AG10803 (cell line): Measurements from ENCODE around the gene AP1S3.

Experiments used
- DNase-seq: peaks from one replicate; pipeline ENCODE4 v3.0.0; 2010; ENCODE audit warnings: low read depth
- H3K4me3 ChIP-seq: 2 replicates; pipeline ENCODE4 v1.5.1; 2011; ENCODE audit warnings: mild to moderate bottlenecking, low read length, control low read depth
- TF ChIP-seq, protein P1 (sequence below): conservative IDR thresholded peaks from 2 replicates; pipeline ENCODE4 v1.5.1; 2011; ENCODE audit warnings: mild to moderate bottlenecking, low read length, control low read depth, inconsistent platforms

Gene AP1S3

DNA sequence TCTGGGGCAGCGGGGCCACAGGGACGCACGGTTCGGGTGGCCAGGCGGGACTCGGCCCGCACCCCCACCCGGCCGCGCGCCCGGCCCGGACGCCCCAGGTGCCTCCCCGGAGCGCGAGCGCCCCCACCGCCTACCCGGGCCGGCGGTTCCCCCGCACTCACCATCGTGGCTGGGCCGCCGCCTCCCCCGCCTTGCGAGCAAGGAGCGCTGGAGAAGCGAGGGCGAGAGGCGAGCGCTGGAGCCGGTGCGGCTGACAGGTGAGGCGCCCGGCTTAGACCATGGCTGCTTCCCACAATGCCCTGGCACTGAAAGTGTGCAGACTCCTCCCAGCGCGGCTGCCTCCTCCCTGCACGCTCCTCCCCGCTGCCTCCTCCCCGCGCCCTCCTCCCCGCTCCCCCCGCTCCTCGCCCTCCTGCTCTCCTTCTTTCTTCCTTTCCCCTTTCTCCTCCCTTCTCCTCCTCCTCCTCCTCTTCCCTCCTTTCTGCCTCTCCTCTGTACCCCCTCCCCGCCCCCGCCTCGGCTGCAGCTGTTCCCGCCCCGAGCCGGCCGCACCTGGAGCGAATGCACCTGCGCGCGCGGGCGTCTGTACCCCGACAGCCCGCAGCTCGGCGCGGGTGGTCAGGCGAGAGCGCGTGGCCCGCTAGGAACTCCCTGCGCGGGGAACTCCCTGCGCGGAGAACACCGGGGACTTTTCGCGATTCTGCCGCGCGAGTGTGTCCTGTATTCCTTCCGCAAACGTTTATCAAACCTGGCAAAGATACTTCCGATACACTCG lies at the start of gene AP1S3:
Gene AP1S3, minus strand, starts transcription at position 296 of the 775 bp plus-strand sequence. Its CDS starts 132 bp downstream, at position 164.
- TF ChIP-seq, protein P1, sequence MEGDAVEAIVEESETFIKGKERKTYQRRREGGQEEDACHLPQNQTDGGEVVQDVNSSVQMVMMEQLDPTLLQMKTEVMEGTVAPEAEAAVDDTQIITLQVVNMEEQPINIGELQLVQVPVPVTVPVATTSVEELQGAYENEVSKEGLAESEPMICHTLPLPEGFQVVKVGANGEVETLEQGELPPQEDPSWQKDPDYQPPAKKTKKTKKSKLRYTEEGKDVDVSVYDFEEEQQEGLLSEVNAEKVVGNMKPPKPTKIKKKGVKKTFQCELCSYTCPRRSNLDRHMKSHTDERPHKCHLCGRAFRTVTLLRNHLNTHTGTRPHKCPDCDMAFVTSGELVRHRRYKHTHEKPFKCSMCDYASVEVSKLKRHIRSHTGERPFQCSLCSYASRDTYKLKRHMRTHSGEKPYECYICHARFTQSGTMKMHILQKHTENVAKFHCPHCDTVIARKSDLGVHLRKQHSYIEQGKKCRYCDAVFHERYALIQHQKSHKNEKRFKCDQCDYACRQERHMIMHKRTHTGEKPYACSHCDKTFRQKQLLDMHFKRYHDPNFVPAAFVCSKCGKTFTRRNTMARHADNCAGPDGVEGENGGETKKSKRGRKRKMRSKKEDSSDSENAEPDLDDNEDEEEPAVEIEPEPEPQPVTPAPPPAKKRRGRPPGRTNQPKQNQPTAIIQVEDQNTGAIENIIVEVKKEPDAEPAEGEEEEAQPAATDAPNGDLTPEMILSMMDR = no peak
- peak; percentile 28 for DNase-seq
- peak within 1 kb of the TSS; percentile 65 for H3K4me3 ChIP-seq

- no peak overlapping the region for H3K4me3 ChIP-seq
- TF ChIP-seq, protein P1 = no peak
Measured at GRCh38 chr2:223887127-223887526, 49.7 kb upstream of the AP1S3 start.

DNA sequence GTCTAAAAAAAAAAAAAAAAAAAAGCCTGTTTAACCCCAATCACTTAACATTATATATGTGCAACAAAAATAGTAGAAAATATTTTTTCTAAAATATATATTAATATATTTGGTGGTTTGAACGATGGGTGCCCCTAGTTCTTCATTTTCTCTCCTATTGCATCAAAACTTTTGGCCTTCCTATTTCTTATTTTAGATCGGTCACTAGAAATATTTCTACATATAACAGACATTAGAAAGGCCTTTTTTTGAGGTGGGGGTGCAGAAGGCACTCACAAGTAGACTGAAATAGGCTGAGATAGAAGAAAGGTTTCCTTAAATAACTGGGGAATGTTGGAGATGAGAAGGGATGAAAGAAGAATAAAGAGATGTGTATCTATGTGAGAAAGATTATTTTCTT lies 49.3 kb upstream of the AP1S3 start:
- TF ChIP-seq, protein P1 = no peak
- H3K4me3 ChIP-seq = no peak overlapping the region
- DNase-seq = no peak

More at GRCh38 chr2:223887127-223887526, 49.7 kb upstream of the AP1S3 start:
- peak; percentile 47 for DNase-seq

DNA sequence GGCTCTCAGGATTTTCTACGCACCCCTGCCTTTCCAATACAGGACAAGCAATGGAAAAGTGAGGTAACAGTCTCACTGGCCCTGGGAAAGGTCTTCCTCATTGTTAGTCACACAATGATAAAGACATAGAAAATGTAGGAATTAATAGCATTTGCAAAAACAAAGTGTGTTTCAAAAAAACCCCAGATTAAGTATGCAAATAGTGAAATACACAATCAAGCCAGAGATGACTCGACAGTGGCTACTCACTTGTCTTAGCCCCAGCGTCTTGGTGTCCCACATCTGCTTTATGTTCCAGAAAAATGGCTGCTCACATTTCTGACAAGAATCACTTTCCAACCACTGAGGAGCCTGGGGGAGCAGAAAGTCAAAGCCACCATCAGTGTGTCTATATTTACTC lies 47.0 kb upstream of the AP1S3 start:
- H3K4me3 ChIP-seq = no peak overlapping the region
- peak; percentile 54 for DNase-seq
- TF ChIP-seq, protein P1 = no peak

DNA sequence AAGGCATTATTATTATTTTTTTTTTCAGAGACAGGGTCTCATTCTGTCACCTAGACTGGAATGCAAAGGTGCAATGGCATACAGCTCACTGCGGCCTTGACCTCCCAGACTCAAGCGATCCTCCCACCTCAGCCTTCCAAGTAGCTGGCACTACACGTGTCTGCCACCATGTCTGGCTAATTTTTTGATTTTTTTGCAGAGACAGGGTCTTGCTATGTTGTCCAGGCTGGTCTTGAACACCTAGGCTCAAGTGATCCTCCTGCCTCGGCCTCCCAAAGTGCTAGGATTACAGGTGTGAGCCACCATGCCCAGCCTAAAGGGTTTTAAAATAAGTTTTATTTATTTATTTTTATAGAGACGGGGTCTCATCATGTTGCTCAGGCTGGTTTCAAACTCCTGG lies 45.3 kb upstream of the AP1S3 start:
- TF ChIP-seq, protein P1 = no peak
- H3K4me3 ChIP-seq = no peak overlapping the region
- no peak for DNase-seq

GRCh38 chr2:223880796-223881195 lies 43.4 kb upstream of the AP1S3 start:
- no peak overlapping the region for H3K4me3 ChIP-seq
- TF ChIP-seq, protein P1 = no peak
- DNase-seq = no peak

GRCh38 chr2:223877721-223878410 lies 40.5 kb upstream of the AP1S3 start:
- TF ChIP-seq, protein P1 = no peak
- H3K4me3 ChIP-seq = no peak overlapping the region

More at GRCh38 chr2:223877721-223878410, 40.5 kb upstream of the AP1S3 start:
- no peak for DNase-seq
